Mesothelial cell of epicardium (in vitro differentiated cells): Measurements from ENCODE around the gene PACRG. TPM values are rescaled to one million over a fixed set of nuclear protein-coding genes. Genes with fewer than 3 reads are reported as not detected.

Experiments
- DNase-seq, 2 experiments: peaks; one replicate each; pipeline ENCODE4 v3.0.0; 2021; ENCODE audit warnings: low spot score in 2 of 2; ENCODE audit not compliant: unreplicated experiment in 2 of 2
- H3K27ac Mint-ChIP-seq: 2 replicates; pipeline ENCODE4 v1.8.0; 2021; ENCODE audit warnings: mixed read lengths
- H3K27me3 Mint-ChIP-seq: 2 replicates; pipeline ENCODE4 v1.8.0; 2021; ENCODE audit warnings: low read depth, mixed read lengths
- H3K36me3 Mint-ChIP-seq: 2 replicates; pipeline ENCODE4 v1.8.0; 2021; ENCODE audit warnings: mixed read lengths
- H3K4me1 Mint-ChIP-seq: 2 replicates; pipeline ENCODE4 v1.8.0; 2021; ENCODE audit warnings: mixed read lengths
- H3K4me3 Mint-ChIP-seq: 2 replicates; pipeline ENCODE4 v1.8.0; 2021; ENCODE audit warnings: mild to moderate bottlenecking, moderate library complexity, mixed read lengths
- H3K9me3 Mint-ChIP-seq: 2 replicates; pipeline ENCODE4 v1.8.0; 2021; ENCODE audit warnings: mixed read lengths
- total RNA-seq: library from RNA; stranded (reverse); gene quantifications from 3 replicates; pipeline ENCODE4 v1.2.1, GENCODE V29; 2021
- TF ChIP-seq, protein P1 (sequence below): fragments of 200-600 bp; sonication (generic); IDR thresholded peaks from one replicate; pipeline ENCODE4 v1.5.0; 2021; ENCODE audit warnings: antibody characterized with exemption; ENCODE audit not compliant: unreplicated experiment

PACRG gene
- total RNA-seq, 1 donor from 2014 or later = 1.6 TPM

DNA sequence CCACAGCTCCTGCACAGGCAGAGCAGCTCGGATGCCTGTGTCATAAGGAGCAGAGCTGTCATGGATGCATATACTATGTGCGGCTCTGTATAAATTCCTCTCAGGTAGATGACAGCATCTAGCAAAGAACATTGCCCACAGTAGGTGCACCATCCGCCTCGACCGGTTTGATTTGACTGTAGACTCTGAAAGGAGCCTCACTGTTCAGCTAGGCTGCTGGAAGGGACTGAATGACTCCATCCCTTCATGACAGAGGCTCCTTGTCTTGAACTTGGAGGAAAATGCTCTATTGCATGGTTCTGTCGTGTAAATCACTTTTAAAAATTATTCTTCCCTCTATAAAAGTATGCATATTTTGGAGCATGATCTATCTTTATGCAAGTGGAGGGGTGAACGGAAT, 557.9 kb downstream of the PACRG start:
- Mint-ChIP-seq H3K9me3 (peaks cover 3% of the 10 kb centered on the region), H3K4me1 (peaks cover 18% of the 10 kb centered on the region), H3K27ac (no peak overlapping the region), H3K27me3 (peaks cover 3% of the 10 kb centered on the region), H3K4me3 (no peak overlapping the region), H3K36me3 (no peaks in the 10 kb centered on the region)
- no peak for DNase-seq
- TF ChIP-seq, protein P1, sequence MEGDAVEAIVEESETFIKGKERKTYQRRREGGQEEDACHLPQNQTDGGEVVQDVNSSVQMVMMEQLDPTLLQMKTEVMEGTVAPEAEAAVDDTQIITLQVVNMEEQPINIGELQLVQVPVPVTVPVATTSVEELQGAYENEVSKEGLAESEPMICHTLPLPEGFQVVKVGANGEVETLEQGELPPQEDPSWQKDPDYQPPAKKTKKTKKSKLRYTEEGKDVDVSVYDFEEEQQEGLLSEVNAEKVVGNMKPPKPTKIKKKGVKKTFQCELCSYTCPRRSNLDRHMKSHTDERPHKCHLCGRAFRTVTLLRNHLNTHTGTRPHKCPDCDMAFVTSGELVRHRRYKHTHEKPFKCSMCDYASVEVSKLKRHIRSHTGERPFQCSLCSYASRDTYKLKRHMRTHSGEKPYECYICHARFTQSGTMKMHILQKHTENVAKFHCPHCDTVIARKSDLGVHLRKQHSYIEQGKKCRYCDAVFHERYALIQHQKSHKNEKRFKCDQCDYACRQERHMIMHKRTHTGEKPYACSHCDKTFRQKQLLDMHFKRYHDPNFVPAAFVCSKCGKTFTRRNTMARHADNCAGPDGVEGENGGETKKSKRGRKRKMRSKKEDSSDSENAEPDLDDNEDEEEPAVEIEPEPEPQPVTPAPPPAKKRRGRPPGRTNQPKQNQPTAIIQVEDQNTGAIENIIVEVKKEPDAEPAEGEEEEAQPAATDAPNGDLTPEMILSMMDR = no peak

DNA sequence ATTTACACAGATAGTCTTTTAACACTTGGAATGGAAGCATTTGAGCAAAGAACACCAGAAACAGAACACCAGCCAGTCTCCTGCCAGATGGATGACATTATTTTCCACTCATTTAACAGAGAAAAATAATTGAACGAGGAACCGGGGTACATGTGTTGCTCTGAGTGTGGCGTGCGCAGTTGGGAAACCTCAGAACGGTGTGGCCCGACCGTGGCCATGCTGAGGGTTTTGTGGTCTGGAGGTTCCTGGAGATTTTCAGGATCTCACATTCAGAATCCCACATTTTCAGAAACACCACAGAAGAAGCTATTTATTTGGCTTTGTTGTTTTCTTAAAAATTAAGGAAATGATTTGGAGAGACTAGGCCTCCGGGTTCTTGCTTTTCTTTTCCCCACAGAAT, 559.9 kb downstream of the PACRG start:
- no peak overlapping the region for H3K4me3 Mint-ChIP-seq
- H3K36me3 Mint-ChIP-seq = no peaks in the 10 kb centered on the region
- TF ChIP-seq, protein P1 = no peak
- H3K27ac Mint-ChIP-seq = no peak overlapping the region
- H3K27me3 Mint-ChIP-seq = no peaks in the 10 kb centered on the region
- DNase-seq = no peak
- peaks cover 8% of the 10 kb centered on the region for H3K9me3 Mint-ChIP-seq
- H3K4me1 Mint-ChIP-seq = peaks cover 15% of the 10 kb centered on the region

DNA sequence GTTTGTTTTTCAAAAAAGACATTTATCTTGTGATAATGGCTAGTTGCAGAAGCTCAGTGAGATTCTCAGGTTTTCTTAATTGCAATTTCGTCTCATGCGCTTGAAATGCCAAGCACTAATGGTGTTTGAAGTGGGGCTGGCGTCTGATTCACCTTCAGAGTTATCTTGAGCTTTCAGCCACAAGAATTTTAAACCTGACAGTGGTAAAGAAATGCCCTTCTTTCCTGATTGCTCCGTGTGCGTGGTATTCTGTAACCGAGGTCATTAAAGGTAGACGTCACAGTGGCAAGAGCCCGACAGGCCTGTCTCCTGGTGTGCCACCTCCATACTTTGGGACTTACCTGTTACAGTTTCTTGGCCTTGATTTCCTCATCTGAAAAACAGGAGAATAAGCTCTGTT, 560.3 kb downstream of the PACRG start:
- DNase-seq = no peak
- peaks cover 7% of the 10 kb centered on the region for H3K9me3 Mint-ChIP-seq
- TF ChIP-seq, protein P1 = no peak
- no peak overlapping the region for H3K4me3 Mint-ChIP-seq
- H3K4me1 Mint-ChIP-seq = peaks cover 15% of the 10 kb centered on the region
- H3K27me3 Mint-ChIP-seq = no peaks in the 10 kb centered on the region
- H3K36me3 Mint-ChIP-seq = no peaks in the 10 kb centered on the region
- H3K27ac Mint-ChIP-seq = no peak overlapping the region

DNA sequence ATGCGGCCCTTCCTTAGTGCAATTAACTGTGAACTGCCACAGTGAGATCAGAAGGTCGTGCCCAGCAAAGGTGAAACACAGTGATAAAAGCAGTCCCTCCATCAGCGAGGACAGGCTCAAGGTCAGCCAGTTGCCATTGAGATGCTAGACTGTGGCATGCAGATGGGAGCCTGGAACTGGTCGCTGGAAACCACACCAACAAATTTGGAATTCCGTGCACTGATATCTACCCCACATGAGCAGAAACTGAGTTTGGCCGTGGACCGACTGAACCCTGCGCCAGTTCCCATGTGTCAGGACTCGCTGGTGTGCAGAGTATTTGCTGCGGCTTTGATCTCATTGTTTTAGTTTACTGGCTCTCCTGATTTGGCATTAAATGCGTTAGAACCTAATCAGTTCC, 561.1 kb downstream of the PACRG start:
- Mint-ChIP-seq H3K4me1 (peaks cover 15% of the 10 kb centered on the region), H3K27me3 (no peaks in the 10 kb centered on the region), H3K4me3 (no peak overlapping the region), H3K27ac (no peak overlapping the region), H3K9me3 (peaks cover 5% of the 10 kb centered on the region), H3K36me3 (no peaks in the 10 kb centered on the region)
- TF ChIP-seq, protein P1 = no peak
- no peak for DNase-seq

DNA sequence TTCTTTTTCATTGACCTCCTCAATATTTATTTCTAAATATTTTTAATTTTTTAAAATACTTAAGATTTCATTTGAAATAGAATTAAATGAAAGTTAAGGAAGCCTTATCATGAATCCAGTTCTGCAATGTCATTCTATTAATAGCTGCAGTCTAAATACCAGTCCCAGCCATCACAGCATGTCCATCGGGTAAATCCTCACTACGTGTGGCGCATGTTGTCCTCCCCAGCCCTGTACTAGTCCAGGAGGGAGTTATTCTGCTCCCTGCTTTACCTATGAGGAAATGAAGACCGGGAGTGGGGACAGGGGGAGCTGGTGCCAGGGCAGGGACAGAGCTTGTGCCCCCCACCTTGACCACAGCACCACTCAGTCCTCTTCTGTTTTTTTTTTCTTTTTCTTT, 561.7 kb downstream of the PACRG start:
- no peak for DNase-seq
- TF ChIP-seq, protein P1 = no peak
- H3K27me3 Mint-ChIP-seq = no peaks in the 10 kb centered on the region
- H3K36me3 Mint-ChIP-seq = no peaks in the 10 kb centered on the region
- no peak overlapping the region for H3K27ac Mint-ChIP-seq
- peaks cover 5% of the 10 kb centered on the region for H3K9me3 Mint-ChIP-seq
- H3K4me1 Mint-ChIP-seq = peaks cover 15% of the 10 kb centered on the region
- no peak overlapping the region for H3K4me3 Mint-ChIP-seq
